HG03095 (cell line): ENCODE data around the gene MAP3K9.
"Not testable (repeated sequence)": the region's sequence is repeated elsewhere in the genome, so short reads cannot be mapped to it uniquely, and the experiment has no call there.

Experiments used
- ATAC-seq: cut with Tn5 transposase; IDR thresholded peaks from one replicate; pipeline ENCODE4 v1.9.1; 2021; ENCODE audit warnings: moderate library complexity; ENCODE audit not compliant: unreplicated experiment

Gene MAP3K9

DNA sequence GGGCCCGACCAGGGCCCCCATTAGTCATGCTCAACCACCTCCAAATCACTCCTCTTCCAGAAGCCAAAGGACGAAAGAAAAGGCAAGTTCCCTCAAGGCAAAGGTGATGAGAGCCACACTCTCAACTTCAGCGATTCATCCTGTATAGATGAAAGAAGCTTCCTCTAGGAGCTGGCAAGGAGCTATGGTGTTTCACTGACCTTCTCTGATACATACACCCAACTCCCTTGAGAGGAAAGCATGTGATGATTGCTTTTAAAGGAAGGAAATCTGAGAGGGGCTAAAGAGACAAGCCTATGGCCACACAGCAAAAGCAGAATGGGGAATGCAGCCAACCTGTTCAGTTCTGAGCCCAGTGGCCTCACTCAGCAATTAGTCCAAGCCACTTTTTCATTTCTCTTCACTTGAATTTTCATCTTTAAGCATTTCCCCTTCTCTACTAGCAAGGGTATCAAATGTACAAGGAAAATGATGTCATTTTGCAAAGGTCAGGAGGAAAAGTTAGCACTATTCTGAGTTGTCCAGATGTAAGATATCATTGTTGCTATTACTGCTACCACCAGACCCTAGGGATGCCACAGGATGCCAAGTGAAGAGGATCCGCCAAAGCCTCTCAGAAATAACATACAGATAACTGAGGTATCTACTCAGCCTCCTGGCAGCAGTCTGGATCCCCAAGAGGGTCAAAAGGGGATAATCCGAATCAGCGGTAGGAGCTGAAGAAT lies 82.5 kb downstream of the MAP3K9 start:
- no peak for ATAC-seq

DNA sequence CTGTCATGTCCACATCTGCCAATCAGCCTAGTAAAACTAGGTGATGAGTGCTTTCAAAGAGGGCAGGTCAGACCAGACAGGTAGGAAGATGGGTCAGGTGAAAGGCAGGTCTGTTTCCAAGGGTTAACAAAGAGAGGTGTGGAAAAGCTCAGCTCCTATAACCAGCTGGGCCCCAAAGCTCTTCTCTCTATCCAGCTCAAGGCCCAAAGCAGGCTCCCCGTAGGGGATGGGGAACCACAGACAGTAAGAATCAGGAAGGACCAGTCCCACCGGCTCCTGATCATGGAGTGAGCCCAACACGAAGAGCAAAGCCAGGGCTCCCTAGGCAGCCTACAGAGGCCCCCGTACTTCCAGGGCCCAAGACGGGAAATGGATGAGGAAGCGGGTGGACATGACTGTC lies 84.4 kb downstream of the MAP3K9 start:
- no peak for ATAC-seq

DNA sequence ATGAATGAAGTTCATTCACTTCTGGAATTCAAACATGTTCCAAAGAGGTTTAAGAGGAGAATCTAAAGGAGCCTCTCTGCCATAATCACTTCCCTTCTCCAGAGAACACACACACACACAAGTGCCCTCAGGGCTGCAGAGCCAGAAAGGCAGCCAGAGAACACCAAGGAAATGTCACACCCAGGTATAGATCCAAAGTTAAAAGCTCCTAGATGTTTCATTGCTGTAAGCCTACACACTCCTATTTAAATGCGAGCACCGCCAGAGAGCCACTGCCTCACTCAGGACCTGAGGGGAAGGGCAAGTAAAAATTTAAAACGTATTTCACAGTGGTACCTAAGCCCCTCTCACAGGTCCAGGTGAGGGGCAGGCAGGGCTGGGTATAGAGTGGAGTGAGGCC lies 85.2 kb downstream of the MAP3K9 start:
- ATAC-seq, result no peak

DNA sequence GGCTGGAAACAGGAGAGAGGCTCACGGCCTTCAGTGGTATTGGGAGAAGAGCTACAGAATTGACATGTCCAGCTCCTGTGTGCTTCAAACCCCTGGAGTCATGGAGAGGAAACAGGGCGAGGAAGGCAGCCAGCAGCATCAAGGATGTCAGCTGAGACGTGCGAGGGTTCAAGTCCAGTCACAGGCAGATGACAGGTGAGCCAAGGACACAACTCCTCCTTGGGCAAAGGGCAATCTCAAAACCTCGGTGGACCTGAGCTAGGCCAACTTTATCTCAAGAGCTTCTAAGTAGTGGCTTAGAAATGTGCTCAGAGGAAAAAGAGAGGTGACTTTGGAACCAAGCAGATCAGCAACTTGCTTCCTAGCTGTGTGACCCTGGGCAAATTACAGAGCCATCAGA lies 86.0 kb downstream of the MAP3K9 start:
- no peak for ATAC-seq

DNA sequence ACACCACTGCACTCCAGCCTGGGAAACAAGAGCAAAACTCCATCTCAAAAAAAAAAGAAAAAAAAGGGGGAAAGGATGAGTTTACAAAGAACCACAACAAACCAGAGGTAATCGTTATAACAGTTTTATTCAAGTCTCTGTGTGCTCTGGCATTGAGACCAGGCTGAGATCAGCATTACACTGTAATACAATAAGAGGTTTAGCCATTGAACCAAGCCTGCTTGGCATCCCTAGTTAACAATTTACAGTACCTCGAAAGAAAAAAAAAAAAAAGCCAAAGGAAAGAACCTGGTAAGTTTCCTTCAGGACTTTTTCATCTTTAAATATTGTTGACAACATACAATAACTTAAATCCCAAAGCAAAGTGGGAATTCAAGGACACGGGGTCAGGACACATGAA lies 86.9 kb downstream of the MAP3K9 start:
- ATAC-seq, result no peak

DNA sequence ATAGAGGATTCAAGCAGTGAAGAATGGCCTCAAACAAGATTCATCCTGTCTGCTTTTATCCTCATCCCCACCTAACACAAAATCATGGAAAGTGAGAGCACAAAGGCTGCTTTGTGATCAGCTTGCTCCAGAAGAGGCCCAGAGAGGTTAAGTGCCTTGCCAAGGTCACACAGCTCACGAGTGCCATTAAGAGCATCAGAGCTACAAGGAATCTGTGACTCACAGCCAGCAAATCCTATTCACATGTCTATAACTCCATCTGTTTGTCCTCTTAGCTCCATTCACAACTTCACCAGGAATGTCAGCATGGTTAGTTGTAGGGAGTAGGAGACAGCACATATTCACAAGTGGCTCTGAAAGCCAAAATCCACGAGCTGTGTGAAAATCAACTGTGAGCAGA lies 87.8 kb downstream of the MAP3K9 start:
- ATAC-seq, result no peak

DNA sequence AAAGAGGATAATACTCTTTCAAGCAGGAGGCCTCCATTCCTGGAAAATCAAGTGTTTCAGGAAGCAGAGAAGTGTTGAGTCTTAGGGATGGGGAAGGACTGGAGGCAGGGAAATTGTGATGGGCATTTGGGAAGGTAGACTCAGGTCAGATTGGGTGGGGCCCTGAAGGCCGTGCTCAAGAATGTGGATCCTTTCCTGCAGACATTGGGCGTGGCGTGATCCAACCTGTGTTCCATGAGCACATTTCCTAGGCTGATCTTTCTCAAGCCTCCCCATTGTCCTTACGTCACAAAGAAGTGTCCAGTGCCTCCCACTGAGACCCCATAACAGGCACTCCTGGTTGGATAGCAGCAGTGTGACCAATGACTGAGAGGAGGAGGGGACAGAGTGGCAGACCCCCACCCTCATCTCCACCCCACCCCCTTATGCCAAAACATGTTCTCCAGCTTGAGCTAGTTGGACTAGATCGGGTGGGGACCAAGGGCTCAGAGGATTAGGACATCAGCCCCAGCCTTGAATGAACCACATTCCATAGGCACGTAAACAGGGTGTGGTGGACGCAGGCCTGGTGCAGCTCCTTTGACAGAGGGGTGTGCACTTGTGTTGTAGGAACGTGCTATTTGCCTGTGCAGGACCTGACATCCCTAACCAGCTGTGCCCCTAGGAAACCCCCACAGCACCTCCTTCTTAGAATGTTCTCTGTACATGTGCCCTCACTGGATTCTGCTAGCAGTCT lies 90.8 kb downstream of the MAP3K9 start:
- ATAC-seq, result no peak

DNA sequence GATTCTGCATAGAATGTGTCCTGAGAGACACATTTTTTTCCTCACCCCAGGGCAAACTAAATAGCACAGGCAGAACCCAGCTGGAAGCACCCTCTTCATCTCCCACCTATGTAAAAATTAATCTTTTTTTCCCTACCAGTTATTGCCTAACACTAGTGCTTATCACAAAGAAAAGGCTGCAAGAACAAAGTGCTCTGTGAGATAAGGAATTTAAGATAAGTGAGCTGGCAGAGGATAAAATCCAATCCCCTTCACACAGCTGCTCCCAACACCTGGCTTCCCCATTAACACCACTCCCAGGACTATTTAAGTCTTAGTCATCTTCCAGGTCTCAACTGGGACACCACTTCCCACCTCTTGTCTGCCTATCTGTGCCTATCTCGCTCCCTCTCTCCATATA lies 92.4 kb downstream of the MAP3K9 start:
- no peak for ATAC-seq

DNA sequence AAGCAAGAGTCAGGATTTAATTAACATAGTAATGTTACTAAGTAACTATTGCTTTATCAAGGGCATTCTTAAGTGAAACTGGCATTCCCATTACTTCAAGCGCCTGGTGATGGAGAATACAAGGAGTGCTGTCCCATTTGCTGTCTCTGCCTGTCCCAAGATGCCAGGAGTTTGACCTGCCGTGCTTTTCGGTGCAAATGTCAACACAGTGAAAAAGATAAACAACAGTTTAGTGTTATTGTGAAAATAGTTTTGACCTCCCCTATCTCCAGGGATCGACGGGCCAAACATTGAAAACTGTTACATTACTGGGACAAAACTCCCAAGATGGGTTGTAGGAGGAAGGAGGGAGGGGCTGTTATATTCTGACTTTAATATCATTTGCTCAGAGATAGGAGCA lies 92.8 kb downstream of the MAP3K9 start:
- ATAC-seq, result no peak

DNA sequence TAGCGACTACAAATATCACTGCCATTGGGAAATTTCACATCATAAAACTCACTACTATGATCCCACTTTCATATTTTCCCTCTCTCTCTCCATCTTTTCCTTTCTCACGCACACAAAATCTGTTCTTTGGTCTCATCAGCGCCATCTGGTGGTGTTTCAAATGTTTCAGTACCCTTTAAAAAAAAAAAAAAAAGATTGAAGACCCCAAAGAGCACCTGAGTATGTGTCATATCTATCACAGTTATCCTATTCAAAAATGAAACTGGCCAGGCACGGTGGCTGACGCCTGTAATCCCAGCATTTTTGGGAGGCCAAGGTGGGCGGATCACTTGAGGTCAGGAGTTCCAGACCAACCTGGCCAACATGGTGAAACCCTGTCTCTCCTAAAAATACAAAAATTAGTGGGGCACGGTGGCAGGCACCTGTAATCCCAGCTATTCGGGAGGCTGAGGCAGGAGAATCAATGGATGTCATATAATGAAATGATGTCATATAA lies 95.2 kb downstream of the MAP3K9 start:
- ATAC-seq, result no peak

DNA sequence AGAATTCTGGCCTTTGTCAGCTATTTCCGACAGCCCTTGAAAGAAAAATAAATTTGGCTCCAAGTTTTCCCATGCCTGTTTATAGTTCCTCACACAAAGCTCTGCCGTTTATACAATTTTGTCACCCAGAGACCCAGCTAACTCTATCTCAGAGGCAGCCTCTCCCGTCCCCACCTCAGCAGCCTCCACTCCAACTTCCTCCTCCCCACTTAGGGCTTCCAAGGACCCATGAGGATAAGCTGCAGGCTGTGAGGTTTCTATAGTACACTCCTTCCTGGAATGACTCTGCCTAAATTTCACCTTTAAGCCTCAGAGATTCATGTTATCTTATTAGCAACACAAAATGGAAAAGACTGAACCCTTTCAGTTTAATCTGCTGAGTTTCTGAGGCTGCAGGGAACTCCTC lies 95.8 kb downstream of the MAP3K9 start:
- ATAC-seq, result no peak

DNA sequence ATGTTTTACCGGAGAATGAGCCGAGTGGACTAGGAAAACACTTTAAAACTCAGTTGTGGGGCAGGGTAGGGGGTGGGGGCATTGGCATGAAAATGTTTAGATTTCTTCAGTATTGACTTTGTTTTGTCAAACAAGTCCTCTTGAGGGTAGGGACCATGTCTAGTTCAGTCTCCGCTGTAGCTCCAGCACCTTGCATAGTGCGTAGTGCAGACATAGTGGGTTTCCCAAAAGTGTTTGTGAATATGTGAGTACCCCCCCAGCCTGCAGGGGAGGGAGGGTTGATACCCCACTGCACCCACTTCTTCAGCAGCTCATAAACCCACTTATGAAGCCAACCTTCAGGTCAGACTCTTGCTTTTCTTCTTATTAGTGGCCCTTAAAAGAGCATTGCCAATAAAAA lies 96.2 kb downstream of the MAP3K9 start:
- ATAC-seq, result no peak

DNA sequence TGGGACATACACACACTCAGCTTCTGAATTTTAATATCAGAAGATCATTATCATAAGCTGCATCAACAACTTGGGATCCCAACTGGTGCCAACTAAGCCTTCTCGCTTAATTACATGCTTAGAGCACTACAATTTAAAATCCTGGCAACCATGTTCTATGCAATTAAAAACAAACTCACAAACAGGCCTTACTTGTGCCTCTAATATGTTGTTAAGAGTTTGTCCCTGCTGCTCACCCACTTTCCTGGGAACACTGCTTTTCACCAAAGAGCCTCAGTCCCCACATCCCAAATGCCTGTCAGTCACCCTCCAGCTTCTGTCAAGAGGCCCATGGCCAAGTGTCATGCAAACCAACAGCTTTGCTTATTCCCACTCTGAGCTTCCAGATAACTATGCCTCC lies 97.9 kb downstream of the MAP3K9 start:
- no peak for ATAC-seq

DNA sequence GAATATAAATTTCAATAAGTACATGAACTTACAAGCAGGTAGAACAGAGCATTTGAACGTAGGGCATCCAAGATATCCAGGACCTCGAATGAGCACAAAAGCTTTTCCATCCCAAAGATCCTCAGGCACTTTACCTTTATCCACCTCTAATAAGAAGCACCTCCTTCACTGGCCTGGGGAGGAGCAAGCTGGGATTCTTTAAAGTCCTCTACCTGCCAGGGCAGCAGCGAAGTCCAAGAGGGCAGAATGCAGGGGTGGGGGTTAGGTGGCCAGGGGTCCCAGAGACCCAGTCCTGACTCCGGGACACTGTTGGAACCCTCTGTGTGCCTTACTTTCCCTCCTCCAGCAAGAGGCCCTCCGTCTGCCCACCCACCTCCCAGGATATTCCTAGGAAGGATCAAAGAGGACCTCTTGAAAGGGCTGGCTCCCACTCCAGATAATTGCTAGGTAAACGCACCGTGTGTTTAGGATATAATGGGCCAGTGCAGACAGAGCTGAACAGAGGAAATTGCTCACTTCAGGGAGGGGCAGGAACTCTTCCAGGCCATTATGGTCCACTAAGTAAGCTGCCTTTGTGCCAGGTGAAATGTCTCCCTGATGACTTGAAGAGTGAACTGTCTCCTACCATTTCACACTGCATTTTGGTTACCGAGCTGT lies 99.5 kb downstream of the MAP3K9 start:
- ATAC-seq, result no peak

DNA sequence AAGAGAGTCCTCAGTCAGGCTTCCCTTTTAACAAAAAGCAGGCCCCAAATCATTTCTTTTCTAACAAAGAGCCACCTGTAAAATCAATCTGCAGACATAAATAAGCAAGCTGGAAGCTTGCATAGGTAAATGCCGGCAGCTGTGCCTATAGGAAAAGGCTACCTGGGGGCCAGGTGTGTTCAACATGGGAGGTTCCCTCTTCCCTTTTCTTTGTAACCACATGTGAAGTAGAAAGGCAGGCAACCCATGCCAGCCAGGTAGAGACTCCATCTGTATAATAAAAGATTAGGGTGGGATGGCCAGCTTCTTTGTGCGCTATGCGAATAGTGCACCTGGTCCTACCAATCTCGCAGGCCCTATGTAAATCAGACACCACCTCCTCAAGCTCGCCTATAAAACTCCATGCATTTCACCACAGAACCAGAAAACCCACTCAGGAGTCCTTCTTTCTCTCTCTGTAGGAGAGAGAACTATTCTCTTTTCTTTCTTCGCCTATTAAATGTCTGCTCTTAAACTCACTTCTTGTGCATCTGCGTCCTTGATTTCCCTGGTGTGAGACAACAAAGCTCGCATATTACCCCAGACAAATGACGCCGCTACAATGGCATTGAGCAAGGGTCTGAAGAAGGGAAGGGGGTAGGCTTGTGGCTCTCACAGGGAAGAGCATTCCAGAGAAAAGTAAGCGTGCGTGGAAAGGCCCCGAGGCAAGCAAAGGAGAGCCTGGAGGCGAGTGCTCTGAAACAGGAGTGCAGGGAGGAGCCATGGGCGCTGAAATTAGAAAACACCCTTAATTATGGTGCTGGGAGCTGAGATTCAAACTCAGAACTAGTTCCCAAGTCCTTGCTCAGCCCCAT lies 100.4 kb downstream of the MAP3K9 start:
- no peak for ATAC-seq

DNA sequence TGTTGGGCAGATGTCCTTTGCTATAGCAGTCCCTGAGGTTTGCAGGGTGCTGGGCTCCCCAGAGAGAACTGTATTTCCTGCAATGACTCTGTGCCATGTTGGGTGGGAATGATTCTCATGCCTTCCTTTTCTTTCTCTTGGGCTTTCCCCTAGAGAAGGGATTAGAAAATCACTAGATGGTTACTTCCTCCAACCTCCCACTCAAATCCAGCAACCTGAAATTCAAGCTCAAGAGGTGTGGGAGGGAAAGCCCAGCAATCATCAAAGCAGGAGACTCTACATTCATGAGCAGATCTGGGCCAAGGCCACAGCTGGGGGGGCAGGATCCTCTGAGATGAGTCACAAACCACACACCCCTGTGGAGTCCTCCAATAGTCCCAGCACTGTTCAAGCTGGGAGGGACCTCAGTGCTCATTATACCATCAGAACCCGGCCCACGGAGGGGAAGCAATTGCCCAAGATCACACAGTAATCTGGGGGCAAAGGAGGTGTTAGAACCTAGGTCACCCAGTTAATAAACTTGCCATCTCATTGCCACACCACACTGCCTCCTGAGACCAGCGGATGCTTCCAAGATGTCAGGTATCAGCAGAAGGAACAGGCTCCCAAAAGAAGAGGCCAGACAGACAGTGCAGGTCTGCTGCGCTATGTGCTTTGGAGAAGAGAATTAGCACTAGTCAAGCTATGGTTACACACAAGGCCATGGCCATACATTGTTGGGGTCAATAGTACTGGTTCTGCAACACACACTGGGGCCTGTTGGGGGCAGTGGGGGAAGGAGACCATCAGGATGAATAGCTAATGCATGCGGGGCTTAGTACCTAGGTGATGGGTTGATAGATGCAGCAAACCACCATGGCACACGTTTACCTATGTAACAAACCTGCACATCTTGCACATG lies 101.9 kb downstream of the MAP3K9 start:
- peak; percentile 73 for ATAC-seq

DNA sequence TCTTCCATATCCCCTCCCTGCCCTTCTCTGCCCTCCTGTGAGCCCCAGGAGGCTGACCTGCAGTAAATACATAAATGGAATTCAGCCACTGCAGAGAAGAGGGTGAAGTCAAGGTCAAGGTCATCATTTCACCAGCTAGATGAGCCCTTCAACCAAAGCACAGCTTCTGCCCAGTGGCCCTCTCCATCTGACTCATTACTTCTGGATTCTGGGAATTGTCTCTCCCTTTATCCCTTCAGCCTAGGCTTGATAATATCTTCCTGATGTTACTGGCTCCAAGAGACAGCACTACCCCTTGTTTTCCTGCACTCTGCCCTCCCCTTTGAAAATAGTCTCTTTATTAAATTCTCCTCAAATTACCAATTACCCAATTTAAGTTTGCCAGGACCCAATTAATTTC lies 103.1 kb downstream of the MAP3K9 start:
- ATAC-seq, result no peak

DNA sequence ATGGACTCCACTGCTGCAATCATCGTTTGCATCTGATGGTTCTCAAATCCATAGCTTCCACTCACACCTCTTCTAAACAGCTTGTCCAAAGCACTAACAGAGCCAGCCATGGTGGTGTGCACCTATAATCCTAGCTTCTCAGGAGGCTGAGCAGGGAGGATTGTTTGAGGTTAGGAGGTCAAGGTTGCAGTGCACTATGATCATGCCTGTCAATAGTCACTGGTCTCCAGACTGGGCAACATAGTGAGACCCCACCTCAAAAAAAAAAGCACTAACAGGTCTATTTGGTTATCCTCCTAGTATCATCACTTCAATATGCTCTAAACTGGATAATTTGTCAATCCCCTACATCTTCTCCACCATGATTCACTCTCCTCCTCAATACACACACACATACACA lies 104.4 kb downstream of the MAP3K9 start:
- ATAC-seq, result no peak

DNA sequence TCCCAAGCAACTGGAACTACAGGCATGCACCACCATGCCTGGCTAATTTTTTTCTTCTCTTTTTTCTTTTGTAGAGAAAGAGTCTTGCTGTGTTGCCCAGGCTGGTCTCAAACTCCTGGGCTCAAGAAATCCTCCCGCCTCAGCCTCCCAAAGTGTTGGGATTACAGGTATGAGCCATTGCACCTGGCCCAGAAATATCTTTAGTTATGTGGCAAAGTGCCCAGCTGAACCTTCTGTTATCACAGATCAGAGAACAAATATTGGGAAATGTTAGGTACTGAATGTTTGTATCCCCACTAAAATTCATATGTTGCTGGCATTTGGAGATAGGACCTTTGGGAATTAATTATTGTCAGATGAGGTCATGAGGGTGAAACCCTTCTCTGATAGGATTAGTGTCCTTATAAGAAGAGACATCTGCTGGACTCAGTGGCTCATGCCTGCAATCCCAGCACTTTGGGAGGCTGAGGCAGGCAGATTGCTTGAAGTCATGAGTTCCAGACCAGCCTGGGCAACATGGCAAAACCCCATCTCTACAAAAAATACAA lies 105.6 kb downstream of the MAP3K9 start:
- ATAC-seq, result not testable (repeated sequence)

DNA sequence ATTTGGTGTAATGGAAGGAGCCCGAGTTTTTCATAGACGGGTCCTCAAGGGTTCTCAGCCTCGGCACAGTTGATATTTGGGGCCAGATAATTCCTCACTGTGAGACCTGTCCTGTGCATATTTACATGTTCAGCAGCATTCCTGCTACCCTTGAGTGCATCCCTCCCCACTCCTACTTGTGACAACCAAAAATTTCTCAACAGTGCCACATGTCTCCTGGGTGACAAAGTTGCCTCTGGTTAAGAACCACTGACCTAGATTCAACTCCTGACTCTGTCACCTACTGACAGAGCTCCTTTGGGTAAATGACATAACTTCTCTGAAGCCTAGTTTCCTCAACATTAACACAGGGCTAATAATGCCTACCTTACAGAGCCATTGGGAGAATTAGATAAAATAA lies 107.2 kb downstream of the MAP3K9 start:
- ATAC-seq, result no peak
